ENCODE measurements around the gene MLN.

GRCh38 chr6:33841868-33842267 lies 38.1 kb upstream of the MLN start:
- TF ChIP-seq CTCF (IDR thresholded peaks at IDR 0.05; ENCODE audit: poor library complexity, severe bottlenecking) (no peak), POLR2AphosphoS5 (IDR thresholded peaks at IDR 0.05) (no peak), EP300 (conservative IDR thresholded peaks at IDR 0.05; ENCODE audit: poor library complexity, severe bottlenecking) (no peak)

Data from neural cell (in vitro differentiated cells).